HG03432 (cell line): ENCODE results near the gene ZNF33B.
A peak's percentile ranks its signal among the peaks of the same experiment; 100 is the strongest.
"Not testable (repeated sequence)": the region's sequence is repeated elsewhere in the genome, so short reads cannot be mapped to it uniquely, and the experiment has no call there.

Experiments
- ATAC-seq: cut with Tn5 transposase; IDR thresholded peaks from one replicate; pipeline ENCODE4 v1.9.1; 2021; ENCODE audit warnings: mild to moderate bottlenecking, moderate library complexity; ENCODE audit not compliant: unreplicated experiment

The ZNF33B gene

GRCh38 chr10:42618424-42618823 is 19.9 kb downstream of the ZNF33B start:
- ATAC-seq, result no peak

- no peak for ATAC-seq
These were observed 23.0 kb downstream of the ZNF33B start for GRCh38 chr10:42615419-42615818.

- peak; percentile 48 for ATAC-seq
These were observed 28.5 kb downstream of the ZNF33B start for GRCh38 chr10:42609872-42610271.

DNA sequence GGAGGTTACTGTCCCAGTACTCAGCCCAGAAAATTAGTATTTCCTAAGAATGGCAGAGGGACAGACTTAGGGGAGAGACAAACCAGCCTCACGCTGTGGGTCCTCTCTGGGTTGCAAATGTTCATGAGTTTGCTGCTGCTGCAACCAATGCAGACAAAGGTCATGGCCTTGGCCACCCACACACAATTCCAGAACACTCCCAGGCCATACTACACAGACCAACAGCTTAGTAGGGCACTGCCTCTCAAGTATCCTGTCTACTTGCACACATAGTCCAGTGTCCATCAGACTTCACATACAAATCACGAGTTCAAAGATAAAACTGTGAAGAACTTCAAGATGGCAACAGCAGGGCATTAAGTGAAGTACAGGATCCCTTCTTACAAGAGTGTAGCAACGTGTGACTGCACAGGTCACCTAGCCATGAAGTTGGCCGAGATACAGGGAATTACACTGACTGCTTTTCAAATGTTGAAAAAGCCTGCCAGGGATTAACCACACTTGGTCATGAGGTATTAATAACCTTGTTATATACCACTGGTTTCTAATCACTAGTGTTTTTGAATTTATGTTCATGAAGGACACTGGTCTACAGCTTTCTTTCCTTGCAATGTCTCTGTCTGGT is 40.0 kb downstream of the ZNF33B start:
- ATAC-seq, result no peak

- ATAC-seq, result no peak
These were observed 42.2 kb downstream of the ZNF33B start for GRCh38 chr10:42596196-42596595.

DNA sequence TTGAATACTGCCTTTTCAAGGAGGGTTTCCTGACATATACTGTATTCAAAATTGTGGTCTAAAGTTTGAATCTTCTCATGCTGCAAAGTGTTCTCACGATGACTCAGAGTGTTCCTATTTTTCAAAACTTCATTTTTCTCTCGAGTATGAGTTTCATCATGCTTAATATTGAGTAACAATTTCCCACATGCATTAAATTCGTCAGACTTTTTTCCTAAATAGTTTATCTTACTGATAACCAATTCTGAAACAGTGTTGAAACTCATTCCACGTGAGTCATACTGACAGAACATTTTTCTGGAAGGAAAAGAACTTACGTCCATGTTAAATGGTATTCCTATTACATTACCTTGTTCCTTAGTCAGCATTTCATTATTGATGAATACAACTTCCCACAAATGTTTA is 44.1 kb downstream of the ZNF33B start:
- no peak for ATAC-seq

DNA sequence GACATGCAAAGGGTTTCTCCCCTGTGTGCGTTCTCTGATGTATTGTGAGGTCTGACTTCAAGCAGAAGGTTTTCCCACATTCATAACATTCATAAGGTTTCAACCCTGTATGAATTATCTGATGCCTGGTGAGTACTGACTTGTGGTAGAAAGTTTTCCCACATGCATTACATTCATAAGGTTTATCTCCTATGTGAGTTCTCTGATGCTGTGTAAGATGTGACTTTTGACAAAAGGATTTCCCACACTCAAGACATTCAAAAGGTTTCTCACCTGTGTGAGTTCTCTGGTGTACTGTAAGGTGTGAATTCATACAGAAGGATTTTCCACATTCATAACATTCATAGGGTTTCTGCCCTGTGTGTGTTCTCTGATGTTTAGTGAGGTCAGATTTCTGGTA is 45.1 kb downstream of the ZNF33B start:
- ATAC-seq, result no peak

- no peak for ATAC-seq
These were observed 54.5 kb downstream of the ZNF33B start for GRCh38 chr10:42583828-42584227.

GRCh38 chr10:42578019-42578418 is 60.4 kb downstream of the ZNF33B start:
- no peak for ATAC-seq

DNA sequence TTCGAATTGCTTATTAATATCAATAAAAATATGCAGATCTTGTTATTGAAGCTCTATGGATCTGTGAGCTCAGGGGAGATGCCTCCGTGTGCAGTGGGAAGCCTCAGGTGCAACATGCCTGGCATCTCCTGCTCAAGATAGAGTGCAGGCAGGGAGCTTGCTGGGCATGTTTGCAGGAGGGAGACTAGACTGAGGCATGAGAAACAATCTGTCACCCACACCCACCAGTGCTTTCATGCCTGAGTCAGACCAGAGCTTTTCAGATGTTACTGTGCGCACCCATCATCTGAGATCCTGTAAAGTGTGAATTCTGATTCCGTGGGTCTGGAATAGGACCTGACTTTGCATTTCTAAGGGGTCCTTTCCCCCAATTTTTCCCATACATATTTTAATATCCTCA is 62.0 kb downstream of the ZNF33B start:
- ATAC-seq, result no peak

DNA sequence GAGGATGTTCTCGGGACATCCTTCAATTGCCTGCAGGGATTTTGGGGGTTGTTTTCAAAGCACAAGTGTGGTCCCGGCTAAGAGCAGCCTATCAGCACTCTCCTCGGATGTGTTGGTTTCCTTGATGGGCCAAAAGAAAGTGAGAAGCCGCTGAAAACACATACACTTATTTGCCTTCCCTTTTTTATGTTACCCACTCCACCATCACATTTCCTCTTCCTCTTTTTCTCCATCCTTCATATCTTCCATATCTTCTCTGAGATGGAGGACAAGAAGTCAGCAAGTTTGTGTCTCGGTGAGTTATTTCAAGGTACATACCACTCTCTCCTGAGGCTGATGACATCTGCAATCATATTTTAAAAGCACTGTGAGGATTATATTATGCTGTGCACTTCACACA is 64.0 kb downstream of the ZNF33B start:
- ATAC-seq, result no peak

DNA sequence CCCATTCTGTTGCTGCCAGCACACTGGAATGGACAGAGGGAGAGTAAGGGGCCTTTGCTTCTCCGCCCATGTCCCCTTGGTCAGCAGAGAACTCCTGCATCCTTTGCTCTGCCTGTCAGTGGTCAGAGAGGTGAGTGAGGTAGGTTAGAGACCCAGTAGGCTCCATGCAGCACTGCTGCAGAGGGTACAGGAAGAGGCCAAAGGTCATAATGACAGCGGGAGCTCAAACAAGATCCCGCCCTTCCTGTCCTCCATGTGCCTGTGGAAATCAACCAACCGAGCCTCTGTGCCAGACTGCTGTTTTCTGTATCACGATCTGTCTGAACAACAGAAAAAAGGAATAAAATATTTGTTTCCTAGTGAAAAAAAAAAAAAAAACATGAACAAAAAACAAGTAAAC is 81.4 kb downstream of the ZNF33B start:
- ATAC-seq, result no peak

DNA sequence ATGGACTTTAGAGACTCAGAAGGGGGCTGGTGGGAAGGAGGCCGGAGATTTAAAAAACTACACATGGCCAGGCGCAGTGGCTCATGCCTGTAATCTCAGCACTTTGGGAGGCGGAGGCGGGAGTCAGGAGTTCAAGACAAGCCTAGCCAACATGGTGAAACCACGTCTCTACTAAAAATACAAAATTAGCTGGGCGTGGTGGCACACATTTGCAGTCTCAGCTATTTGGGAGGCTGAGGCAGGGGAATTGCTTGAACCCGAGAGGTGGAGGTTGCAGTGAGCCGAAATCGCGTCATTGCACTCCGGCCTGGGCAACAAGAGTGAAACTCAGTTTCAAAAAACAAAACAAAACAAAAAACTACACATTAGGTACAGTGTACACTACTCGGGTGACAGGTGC is 84.8 kb downstream of the ZNF33B start:
- not testable (repeated sequence) for ATAC-seq

DNA sequence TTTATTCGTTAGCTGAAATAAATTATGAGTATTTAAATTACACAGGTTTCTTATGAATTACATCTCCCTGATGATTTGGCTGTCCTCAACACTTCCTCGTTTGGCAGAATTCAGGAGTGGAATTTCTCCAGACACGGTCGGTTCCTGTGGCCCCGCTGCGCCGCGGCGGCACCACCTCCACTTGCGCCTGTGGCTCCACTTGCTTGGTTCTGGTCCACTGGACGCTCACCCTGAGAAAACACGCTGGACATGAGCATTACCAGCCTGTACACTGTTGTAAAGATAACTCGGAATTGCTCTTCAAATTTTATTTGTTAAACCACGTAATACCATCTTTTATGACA is 85.3 kb downstream of the ZNF33B start:
- peak; percentile 38 for ATAC-seq

GRCh38 chr10:42552188-42553063 is 85.9 kb downstream of the ZNF33B start:
- ATAC-seq, result peak; percentile 95

DNA sequence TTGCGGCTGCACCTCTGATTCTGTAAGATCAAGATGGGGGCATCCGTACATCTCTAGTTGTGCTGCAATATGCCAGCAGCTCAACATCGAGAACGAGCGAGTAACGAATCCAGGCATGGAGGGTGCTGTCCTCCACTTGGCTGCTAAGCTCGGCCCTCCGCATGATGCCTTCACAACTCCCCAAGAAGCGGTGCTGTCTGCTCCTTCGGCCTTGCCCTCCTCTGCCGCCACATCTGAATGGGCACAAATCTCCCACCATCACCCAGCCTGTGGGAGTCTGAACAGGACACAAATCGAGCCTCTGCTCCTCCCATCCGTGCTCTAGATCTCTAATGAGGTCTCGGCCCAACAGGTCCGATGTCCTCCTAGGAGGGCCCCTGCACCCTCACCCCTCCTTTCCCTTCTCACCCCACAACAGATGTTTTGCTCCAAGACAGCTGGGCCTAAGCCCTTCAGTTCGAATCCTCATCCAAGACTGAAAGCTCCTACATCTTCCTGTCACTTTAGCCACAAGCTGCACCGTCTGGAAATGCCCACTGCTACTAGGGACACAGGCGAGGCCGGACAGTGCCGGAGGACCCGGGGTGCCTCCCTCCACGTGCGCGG is 86.7 kb downstream of the ZNF33B start:
- no peak for ATAC-seq

DNA sequence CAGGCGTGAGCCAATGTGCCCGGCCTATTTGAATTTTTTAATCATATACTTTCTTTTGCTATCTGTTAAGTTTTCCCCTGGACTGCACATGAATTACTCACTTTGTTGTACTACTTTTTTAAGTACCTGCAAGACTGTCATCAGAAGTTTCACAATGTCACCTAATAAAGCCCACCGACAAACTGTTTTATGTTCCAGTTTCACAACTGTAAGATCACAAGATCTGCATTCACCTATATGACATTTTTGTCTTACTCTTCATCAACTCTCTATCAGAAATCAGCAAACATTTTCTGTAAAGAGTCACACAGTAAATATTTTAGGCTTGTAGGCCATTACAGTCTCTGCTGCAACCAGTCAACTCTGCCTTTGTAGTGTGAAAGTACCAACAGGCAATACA is 88.5 kb downstream of the ZNF33B start:
- no peak for ATAC-seq

DNA sequence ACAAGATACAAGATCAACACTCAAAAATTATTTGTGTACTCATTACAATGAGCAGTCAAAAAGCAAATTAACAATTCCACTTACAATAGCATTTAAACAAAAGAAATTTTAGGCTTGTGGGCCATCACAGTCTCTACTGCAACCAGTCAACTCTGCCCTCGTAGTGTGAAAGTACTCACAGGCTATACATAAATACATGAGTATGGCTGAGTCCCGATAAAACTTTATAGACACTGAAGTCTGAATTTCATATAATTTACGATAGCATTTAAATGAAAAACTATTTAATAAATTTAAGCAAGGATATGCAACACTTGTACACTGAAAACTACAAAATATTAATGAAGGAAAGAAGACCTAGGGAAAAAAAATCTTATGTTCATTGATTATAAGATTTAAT is 90.1 kb downstream of the ZNF33B start:
- no peak for ATAC-seq

DNA sequence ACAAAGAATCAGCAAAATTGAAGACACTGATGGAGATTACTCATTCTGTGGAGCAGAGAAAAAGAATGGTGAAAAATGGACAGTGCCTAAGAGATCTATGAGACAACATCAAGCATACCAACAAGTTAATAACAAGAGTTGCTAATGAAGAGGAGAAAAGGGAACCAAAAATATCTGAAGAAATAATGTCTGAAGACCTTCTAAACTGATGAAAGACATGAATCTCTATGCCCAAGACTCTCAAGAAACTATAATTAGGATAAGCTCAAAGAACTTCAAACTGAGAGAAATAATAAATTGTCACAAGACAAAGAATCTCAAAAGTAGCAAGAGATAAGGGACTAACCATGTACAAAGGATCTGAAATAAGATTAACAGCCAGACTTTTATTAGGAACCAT is 93.4 kb downstream of the ZNF33B start:
- no peak for ATAC-seq

DNA sequence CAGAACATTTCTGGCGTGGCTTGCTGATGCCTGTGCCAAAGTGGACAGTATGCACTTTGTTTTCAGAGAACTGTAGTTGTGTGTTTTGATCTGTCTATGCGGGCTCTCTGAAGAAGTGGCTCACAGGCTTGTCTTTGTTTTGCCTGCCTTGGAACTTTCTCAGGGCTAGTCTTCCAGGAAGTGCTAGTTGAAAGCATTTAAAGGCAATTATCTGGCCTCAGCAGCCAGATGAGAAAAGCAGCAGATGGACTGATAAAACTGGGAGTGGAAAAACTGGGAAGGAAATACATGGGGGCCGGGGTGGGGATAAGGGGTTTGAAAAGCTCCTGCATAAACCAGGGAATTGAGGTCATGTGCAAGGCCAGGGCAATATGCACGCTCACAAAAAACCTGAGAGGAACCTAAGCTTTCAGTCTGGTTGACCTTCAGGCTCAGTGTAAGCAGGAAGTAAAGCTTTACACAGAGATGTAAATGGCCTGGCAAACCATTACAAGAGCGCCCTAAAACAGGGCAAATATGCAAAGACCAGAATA is 94.5 kb downstream of the ZNF33B start:
- ATAC-seq, result no peak
